A673 (cell line): ENCODE results near the gene CCDC159. TPM values are rescaled to one million over a fixed set of nuclear protein-coding genes. Genes with fewer than 3 reads are reported as not detected.

Experiments used
- BruUV-seq: library from RNA; stranded (reverse); fragments of 400-500 nt; replicated peaks from 2 replicates; lab custom pipeline; 2021; lab: Mats Ljungman, UMichigan
- CTCF ChIA-PET: fragments of 300-600 bp; sonication (Branson Sonifier 250); formaldehyde crosslinking; loops from one replicate; lab custom pipeline; 2022; ENCODE audit warnings: antibody characterized with exemption; lab: Charles Lee
- POLR2A ChIA-PET: fragments of 300-600 bp; sonication (Branson Sonifier 250); formaldehyde crosslinking; loops from one replicate; lab custom pipeline; 2022; ENCODE audit warnings: antibody characterized with exemption; ENCODE audit not compliant: low non-redundant PET; lab: Charles Lee
- DNase-seq: peaks from one replicate; pipeline ENCODE4 v3.0.0-alpha.2; 2015; ENCODE audit warnings: low spot score
- H3K27ac ChIP-seq: fragments of 200-600 bp; sonication (generic); 2 replicates; pipeline ENCODE4 v1.5.1; 2016; ENCODE audit warnings: mixed run types, low read depth, mild to moderate bottlenecking, mixed read lengths, antibody characterized with exemption, low read length; ENCODE audit not compliant: poor library complexity, severe bottlenecking
- H3K27me3 ChIP-seq: fragments of 200-600 bp; sonication (generic); replicated peaks from 2 replicates; pipeline ENCODE4 v1.6.1; 2017; ENCODE audit warnings: mixed run types, low read depth, mild to moderate bottlenecking, mixed read lengths, antibody characterized with exemption, low read length; ENCODE audit not compliant: insufficient read depth, poor library complexity
- H3K36me3 ChIP-seq: fragments of 200-600 bp; sonication (generic); 2 replicates; pipeline ENCODE4 v1.6.1; 2016; ENCODE audit warnings: mixed run types, mild to moderate bottlenecking, mixed read lengths, antibody characterized with exemption, low read length; ENCODE audit not compliant: insufficient read depth, poor library complexity, severe bottlenecking
- H3K4me1 ChIP-seq: fragments of 200-600 bp; sonication (generic); 2 replicates; pipeline ENCODE4 v1.6.1; 2017; ENCODE audit warnings: mixed run types, mild to moderate bottlenecking, mixed read lengths, antibody characterized with exemption, low read length; ENCODE audit not compliant: insufficient read depth, poor library complexity, severe bottlenecking
- H3K4me3 ChIP-seq: fragments of 200-600 bp; sonication (generic); 2 replicates; pipeline ENCODE4 v1.5.1; 2016; ENCODE audit warnings: low read depth, mixed run types, mild to moderate bottlenecking, mixed read lengths, low read length; ENCODE audit not compliant: poor library complexity, severe bottlenecking
- H3K9me3 ChIP-seq: fragments of 200-600 bp; sonication (generic); 2 replicates; pipeline ENCODE4 v1.6.1; 2016; ENCODE audit warnings: mixed run types, low read depth, mild to moderate bottlenecking, mixed read lengths, antibody characterized with exemption, low read length; ENCODE audit not compliant: poor library complexity, severe bottlenecking
- EZH2 ChIP-seq: fragments of 200-600 bp; sonication (generic); IDR thresholded peaks from 2 replicates; pipeline ENCODE4 v1.6.1; 2017; ENCODE audit warnings: borderline replicate concordance, low read depth, mild to moderate bottlenecking, mixed read lengths, antibody characterized with exemption, low read length; ENCODE audit not compliant: poor library complexity, severe bottlenecking
- intact Hi-C: fragments of 100-400 bp; cut with micrococcal nuclease; formaldehyde crosslinking; loops from one replicate; pipeline ENCODE4 v1.10.0; 2022; ENCODE audit not compliant: unreplicated experiment
- total RNA-seq: library from RNA; stranded (reverse); gene quantifications from 2 replicates; pipeline ENCODE4 v1.2.3, GENCODE V29; 2021
- TF ChIP-seq, protein P1 (sequence below): fragments of 300-800, 200-600 bp; sonication (generic); conservative IDR thresholded peaks from 2 replicates; pipeline ENCODE4 v1.5.1; 2017; ENCODE audit warnings: low read depth, mild to moderate bottlenecking, antibody characterized with exemption, low read length, moderate library complexity, mixed read lengths

Gene CCDC159
- total RNA-seq, 1 experiment from 2014 or later: 7.9 TPM

DNA sequence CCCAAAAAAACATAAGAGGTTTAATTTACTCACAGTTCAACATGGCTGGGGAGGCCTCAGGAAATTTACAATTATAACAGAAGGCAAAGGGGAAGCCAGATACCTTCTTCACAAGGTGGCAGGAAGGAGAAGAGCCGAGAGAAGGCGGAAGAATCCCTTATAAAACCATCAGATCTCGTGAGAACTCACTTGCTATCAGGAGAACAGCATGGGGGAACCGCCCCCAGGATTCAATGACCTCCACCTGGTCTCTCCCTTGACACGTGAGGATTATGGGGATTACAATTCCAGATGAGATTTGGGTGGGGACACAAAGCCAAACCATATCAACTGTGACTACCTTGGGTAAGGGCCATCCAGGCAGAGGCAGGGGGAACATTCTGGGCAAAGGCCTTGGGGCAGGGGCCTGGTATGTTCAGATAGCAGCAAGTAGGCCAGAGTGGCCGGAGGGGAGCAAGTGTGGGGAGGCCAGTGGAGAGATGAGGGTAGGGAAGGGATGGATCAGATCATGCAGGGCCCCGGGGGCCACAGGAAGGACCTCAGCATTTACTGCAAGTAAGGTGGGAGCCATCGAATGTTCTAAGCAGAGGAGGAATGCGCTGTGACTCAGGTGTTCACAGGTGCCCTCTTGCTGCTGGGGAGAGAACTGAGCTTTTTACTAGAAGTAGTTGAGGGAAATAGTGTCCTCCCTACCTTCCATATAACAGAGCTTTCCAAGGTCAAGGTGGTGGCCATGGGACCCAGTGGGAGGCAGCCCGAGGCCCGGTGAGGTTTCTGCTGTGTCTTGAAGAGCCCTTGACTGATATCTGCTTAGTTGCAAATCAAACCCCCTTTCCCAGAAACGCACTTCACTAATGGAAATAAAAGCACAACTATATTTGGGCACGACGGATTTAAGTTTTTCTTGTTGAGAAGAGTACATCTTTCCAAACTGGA is 24.9 kb upstream of the CCDC159 start:
- H3K4me1 ChIP-seq: peaks cover 27% of the 10 kb centered on the region
- H3K4me3 ChIP-seq: no peak overlapping the region
- ChIA-PET POLR2A (no interaction called here), CTCF (interaction anchor here (0.6 kb wide), 1 partner anchor 236 kb away, joined by 5 read pairs; no protein-coding TSS in a partner anchor)
- H3K36me3 ChIP-seq: peaks cover 4% of the 10 kb centered on the region
- no peaks in the 10 kb centered on the region for H3K9me3 ChIP-seq
- H3K27ac ChIP-seq: no peak overlapping the region
- H3K27me3 ChIP-seq: no peaks in the 10 kb centered on the region
- TF ChIP-seq, protein P1, sequence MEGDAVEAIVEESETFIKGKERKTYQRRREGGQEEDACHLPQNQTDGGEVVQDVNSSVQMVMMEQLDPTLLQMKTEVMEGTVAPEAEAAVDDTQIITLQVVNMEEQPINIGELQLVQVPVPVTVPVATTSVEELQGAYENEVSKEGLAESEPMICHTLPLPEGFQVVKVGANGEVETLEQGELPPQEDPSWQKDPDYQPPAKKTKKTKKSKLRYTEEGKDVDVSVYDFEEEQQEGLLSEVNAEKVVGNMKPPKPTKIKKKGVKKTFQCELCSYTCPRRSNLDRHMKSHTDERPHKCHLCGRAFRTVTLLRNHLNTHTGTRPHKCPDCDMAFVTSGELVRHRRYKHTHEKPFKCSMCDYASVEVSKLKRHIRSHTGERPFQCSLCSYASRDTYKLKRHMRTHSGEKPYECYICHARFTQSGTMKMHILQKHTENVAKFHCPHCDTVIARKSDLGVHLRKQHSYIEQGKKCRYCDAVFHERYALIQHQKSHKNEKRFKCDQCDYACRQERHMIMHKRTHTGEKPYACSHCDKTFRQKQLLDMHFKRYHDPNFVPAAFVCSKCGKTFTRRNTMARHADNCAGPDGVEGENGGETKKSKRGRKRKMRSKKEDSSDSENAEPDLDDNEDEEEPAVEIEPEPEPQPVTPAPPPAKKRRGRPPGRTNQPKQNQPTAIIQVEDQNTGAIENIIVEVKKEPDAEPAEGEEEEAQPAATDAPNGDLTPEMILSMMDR: no peak
- no peak for TF ChIP-seq EZH2
- DNase-seq: no peak
- intact Hi-C loops: no loop called here
- no TSS peak for BruUV-seq

DNA sequence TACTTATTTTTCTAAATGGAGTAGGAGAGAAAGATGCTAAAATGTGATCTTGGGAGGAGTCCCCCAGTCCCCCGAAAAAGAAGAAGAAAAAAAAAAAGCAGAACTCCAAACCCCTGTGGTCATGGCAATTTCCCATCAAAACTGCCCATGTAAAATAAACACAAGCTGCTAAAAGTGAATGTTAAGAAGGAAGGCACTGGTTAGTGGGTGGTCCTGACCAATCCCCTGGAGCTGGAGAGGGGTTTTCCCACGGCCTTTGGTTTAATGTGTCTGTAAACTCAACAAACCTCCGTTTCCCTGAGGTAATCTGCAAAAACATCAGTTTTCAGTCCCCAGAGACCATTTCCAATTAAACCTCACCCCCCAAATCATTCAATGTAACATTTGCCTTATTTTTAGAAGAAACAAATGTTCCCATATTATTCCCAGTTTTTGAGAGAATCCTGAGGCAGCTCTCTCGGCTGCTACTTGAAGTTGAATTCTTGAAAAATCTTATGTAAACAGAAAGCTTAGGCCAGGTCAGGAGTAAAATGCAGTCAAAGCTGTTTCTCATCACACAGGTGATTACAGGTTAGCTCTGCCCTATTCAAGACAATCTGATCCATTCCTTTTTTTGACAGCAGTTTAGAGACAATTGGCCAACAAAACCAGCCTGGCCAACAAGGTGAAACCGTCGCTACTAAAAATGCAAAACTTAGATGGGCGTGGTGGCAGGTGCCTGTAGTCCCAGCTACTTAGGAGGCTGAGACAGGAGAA is 23.9 kb upstream of the CCDC159 start:
- ChIA-PET POLR2A (no interaction called here), CTCF (interaction anchor here (0.6 to 0.7 kb wide), 2 partner anchors 102 to 235 kb away, joined by 3 to 5 read pairs; no protein-coding TSS in a partner anchor)
- TF ChIP-seq, protein P1: no peak
- no peak for TF ChIP-seq EZH2
- Histone ChIP-seq H3K4me1 (peaks cover 27% of the 10 kb centered on the region), H3K27ac (no peak overlapping the region), H3K4me3 (no peak overlapping the region), H3K9me3 (no peaks in the 10 kb centered on the region), H3K36me3 (peaks cover 4% of the 10 kb centered on the region), H3K27me3 (no peaks in the 10 kb centered on the region)
- intact Hi-C loops: no loop called here
- DNase-seq: no peak
- no TSS peak for BruUV-seq

DNA sequence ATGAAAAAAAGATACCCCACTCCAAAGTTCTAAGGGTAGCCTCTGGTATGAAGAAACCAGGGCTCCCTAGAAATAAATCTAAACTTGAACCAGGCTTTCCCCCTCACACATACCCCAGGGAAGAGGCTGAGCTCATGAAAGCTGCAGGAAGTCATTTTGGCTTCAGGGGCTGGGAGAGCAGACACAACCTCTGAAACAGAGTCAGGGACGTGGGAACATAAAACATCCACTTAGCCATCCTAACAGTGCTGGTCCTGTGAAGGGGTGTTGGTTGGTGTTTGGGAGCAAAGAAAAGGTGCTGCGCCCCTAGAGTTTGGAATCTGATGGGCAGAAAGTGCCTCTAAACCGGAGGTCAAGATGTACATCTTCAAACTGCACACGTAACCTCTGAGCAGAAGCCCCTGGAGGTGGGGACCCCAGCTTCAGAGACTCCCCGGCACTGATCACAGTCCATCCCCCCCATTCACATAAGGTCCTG is 22.7 kb upstream of the CCDC159 start:
- ChIA-PET POLR2A (no interaction called here), CTCF (interaction anchor here (0.7 kb wide), 1 partner anchor 110 kb away, joined by 9 read pairs; no protein-coding TSS in a partner anchor)
- DNase-seq: no peak
- Histone ChIP-seq H3K9me3 (no peaks in the 10 kb centered on the region), H3K27ac (peak overlapping the region; percentile 68), H3K4me1 (peaks cover 27% of the 10 kb centered on the region), H3K36me3 (peaks cover 4% of the 10 kb centered on the region), H3K4me3 (no peak overlapping the region), H3K27me3 (no peaks in the 10 kb centered on the region)
- TF ChIP-seq, protein P1: no peak
- no peak for TF ChIP-seq EZH2
- TSS peak; percentile 41 for BruUV-seq
- intact Hi-C loops: no loop called here
